Osteoblast (primary cell): Measurements from ENCODE around the gene ATP5F1E. TPM values are rescaled to one million over a fixed set of nuclear protein-coding genes. Genes with fewer than 3 reads are reported as not detected.

Source experiments
- DNase-seq: peaks from one replicate; pipeline ENCODE4 v3.0.0; 2011; ENCODE audit warnings: low spot score, mixed read lengths; ENCODE audit not compliant: insufficient read length; ENCODE audit errors: missing footprints
- H2AFZ ChIP-seq: 2 replicates; pipeline ENCODE4 v1.6.0; 2011; ENCODE audit warnings: mild to moderate bottlenecking, low read length
- H3K27ac ChIP-seq: 2 replicates; pipeline ENCODE4 v1.5.1; 2011; ENCODE audit warnings: mild to moderate bottlenecking, low read depth, low read length, moderate library complexity
- H3K27me3 ChIP-seq: 2 replicates; pipeline ENCODE4 v1.6.0; 2012; ENCODE audit warnings: mild to moderate bottlenecking, control low read depth, inconsistent platforms, low read length, moderate library complexity; ENCODE audit not compliant: insufficient read depth
- H3K36me3 ChIP-seq: 2 replicates; pipeline ENCODE4 v1.5.1; 2011; ENCODE audit warnings: mild to moderate bottlenecking, low read length, control low read depth, moderate library complexity; ENCODE audit not compliant: insufficient read depth
- H3K4me1 ChIP-seq: 2 replicates; pipeline ENCODE4 v1.5.1; 2011; ENCODE audit warnings: mild to moderate bottlenecking, low read length, control low read depth, moderate library complexity; ENCODE audit not compliant: insufficient read depth
- H3K4me2 ChIP-seq: 2 replicates; pipeline ENCODE4 v1.6.0; 2011; ENCODE audit warnings: mild to moderate bottlenecking, low read length; ENCODE audit not compliant: insufficient read depth
- H3K4me3 ChIP-seq: fragments of 200-600 bp; sonication (generic); 3 replicates; pipeline ENCODE4 v1.5.1; 2012; ENCODE audit warnings: mild to moderate bottlenecking, low read length, inconsistent platforms; ENCODE audit not compliant: insufficient read depth
- H3K79me2 ChIP-seq: 2 replicates; pipeline ENCODE4 v1.6.0; 2012; ENCODE audit warnings: mild to moderate bottlenecking, low read length, control low read depth, inconsistent platforms; ENCODE audit not compliant: insufficient read depth
- H3K9me3 ChIP-seq: 2 replicates; pipeline ENCODE4 v1.5.1; 2011; ENCODE audit warnings: low read depth, low read length, control low read depth
- H4K20me1 ChIP-seq: 2 replicates; pipeline ENCODE4 v1.6.0; 2012; ENCODE audit warnings: mild to moderate bottlenecking, low read length, control low read depth; ENCODE audit not compliant: insufficient read depth
- total RNA-seq: library from RNA; depleted of rRNA; stranded (reverse); fragments of >200 nt; gene quantifications from 2 replicates; pipeline ENCODE4 v1.2.3, GENCODE V29; 2012
- TF ChIP-seq, protein P1 (sequence below): IDR thresholded peaks from 2 replicates; pipeline ENCODE4 v1.5.1; 2011; ENCODE audit warnings: mild to moderate bottlenecking, low read depth, low read length, moderate library complexity; ENCODE audit errors: extremely low read depth

ATP5F1E gene
- total RNA-seq, 1 donor = 19.5 TPM

DNA sequence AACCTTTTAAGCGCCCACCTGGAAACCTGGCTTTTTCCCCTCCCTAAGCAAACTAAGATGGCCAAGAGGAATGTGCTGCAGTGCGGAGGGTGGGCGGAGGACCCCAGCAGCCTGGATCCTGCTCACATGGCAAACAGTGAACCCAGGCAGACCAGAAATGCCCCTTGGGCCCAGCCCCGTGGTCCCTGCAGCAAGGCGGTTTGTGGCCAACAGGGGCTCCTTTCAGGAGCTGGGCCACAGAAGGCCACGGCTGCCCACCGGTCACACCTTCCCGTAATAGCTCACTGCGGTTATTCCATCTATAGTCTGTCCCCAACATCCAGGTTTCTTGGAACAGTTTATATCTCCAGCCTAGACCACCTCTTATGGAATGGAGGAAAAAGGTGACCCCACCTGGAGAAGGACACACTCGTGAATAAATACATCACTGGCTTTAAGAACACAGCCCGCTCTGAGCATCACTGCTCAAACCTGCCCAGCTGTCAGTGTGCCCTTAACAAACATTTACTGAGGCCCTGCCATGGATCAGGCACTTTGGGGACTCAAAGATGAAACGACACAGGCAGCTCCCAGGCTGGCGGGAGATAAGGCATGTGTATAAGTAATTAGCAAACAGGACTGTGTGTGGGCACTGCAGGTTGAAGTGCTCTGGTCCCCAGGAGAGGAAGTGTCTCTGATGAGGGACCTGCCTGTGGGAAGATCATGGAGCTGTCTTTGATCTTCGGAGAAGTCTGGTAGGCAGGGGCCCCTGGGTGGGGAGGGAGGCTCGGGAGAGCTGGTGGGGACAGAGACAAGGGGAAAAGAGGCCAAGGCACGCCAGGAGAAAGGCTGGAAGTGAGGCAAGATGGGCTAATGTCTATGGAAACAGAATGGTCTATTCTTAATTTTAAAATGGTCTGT is 16.1 kb downstream of the ATP5F1E start:
- Histone ChIP-seq H4K20me1 (no peaks in the 10 kb centered on the region), H3K27ac (no peak overlapping the region), H2AFZ (no peak overlapping the region), H3K4me3 (no peak overlapping the region), H3K4me1 (peaks cover 24% of the 10 kb centered on the region), H3K27me3 (no peaks in the 10 kb centered on the region), H3K4me2 (no peak overlapping the region), H3K79me2 (no peaks in the 10 kb centered on the region), H3K36me3 (no peaks in the 10 kb centered on the region), H3K9me3 (no peaks in the 10 kb centered on the region)
- no peak for DNase-seq
- TF ChIP-seq, protein P1, sequence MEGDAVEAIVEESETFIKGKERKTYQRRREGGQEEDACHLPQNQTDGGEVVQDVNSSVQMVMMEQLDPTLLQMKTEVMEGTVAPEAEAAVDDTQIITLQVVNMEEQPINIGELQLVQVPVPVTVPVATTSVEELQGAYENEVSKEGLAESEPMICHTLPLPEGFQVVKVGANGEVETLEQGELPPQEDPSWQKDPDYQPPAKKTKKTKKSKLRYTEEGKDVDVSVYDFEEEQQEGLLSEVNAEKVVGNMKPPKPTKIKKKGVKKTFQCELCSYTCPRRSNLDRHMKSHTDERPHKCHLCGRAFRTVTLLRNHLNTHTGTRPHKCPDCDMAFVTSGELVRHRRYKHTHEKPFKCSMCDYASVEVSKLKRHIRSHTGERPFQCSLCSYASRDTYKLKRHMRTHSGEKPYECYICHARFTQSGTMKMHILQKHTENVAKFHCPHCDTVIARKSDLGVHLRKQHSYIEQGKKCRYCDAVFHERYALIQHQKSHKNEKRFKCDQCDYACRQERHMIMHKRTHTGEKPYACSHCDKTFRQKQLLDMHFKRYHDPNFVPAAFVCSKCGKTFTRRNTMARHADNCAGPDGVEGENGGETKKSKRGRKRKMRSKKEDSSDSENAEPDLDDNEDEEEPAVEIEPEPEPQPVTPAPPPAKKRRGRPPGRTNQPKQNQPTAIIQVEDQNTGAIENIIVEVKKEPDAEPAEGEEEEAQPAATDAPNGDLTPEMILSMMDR = no peak

DNA sequence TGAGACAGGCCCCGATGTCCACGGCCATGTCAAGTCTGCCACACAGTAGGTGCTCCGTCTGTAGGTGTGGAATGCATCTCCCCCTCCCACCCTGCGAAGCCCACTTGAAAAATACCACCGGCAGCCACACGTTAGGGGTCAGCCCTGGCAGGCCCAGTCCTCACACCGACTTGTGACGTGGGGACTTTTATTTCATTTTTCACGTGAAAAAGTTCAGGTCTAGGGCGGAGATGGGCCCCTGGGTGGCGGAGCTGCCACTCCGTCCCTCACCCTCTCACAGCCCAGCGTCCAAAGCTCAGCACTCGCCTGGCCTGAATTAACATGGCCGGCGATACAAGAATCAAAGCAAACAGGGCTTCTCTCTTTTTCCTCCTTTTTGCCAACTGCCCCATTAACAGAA is 16.7 kb downstream of the ATP5F1E start:
- Histone ChIP-seq H3K9me3 (no peaks in the 10 kb centered on the region), H3K4me2 (no peak overlapping the region), H3K27ac (no peak overlapping the region), H2AFZ (no peak overlapping the region), H3K4me3 (no peak overlapping the region), H3K36me3 (no peaks in the 10 kb centered on the region), H3K4me1 (peaks cover 27% of the 10 kb centered on the region), H4K20me1 (no peaks in the 10 kb centered on the region), H3K27me3 (no peaks in the 10 kb centered on the region), H3K79me2 (no peaks in the 10 kb centered on the region)
- TF ChIP-seq, protein P1 = no peak
- DNase-seq = no peak

DNA sequence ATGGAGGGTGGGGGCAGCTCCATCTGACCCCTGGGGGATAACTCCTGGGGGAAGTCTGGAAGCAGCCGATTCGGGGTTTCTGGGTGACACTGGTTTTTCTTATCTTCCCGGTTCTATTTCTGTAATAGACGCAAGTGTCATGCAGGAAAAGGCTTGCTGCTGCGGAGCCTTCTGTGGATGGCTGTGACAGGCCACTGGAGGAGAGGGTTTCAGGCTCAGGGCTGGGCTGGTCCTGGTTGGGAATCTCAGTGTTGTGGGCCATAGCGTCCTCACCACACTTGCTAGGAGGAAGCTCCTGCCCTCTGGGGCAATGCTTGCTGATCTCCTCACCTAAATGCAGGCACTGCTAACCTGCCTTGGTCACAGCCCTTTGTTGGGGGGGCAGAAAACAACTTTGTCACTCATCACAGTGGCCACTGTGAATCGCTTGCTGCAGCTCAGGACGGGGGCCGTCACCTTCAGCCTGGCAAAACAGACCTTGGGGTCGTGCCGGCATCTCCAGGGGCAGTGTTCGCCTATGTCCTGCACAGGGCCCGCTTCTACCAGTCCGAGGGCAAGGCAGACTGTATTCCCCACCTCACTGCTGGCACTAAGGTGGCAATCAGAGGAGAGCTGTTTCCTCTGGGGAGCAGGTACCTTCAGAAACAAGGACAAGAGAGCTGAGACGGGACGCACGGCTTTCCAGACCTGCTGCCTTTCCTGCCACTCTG is 17.3 kb downstream of the ATP5F1E start:
- no peak overlapping the region for H2AFZ ChIP-seq
- no peaks in the 10 kb centered on the region for H4K20me1 ChIP-seq
- H3K9me3 ChIP-seq = no peaks in the 10 kb centered on the region
- TF ChIP-seq, protein P1 = no peak
- DNase-seq = peak; percentile 25
- H3K4me2 ChIP-seq = peak overlapping the region; percentile 53
- peaks cover 29% of the 10 kb centered on the region for H3K4me1 ChIP-seq
- no peaks in the 10 kb centered on the region for H3K36me3 ChIP-seq
- H3K4me3 ChIP-seq = no peak overlapping the region
- peak overlapping the region; percentile 58 for H3K27ac ChIP-seq
- H3K79me2 ChIP-seq = no peaks in the 10 kb centered on the region
- no peaks in the 10 kb centered on the region for H3K27me3 ChIP-seq
